Nephron (organoid): ENCODE data around the gene CYP17A1.

ENCODE experiments used
- H3K27ac Mint-ChIP-seq, 3 experiments: 2 replicates each; pipeline ENCODE4 v1.8.0; 2020; ENCODE audit warnings: mixed read lengths in 3 of 3, mild to moderate bottlenecking in 2 of 3, moderate library complexity in 1 of 3
- H3K27me3 Mint-ChIP-seq: 2 replicates; pipeline ENCODE4 v1.8.0; 2021; ENCODE audit warnings: low read depth, mild to moderate bottlenecking, moderate library complexity, mixed read lengths
- H3K36me3 Mint-ChIP-seq: 2 replicates; pipeline ENCODE4 v1.8.0; 2020; ENCODE audit warnings: low read depth, mixed read lengths
- H3K4me1 Mint-ChIP-seq: 2 replicates; pipeline ENCODE4 v1.8.0; 2020; ENCODE audit warnings: mixed read lengths
- H3K4me3 Mint-ChIP-seq, 3 experiments: 2 replicates each; pipeline ENCODE4 v1.8.0; 2020; ENCODE audit warnings: mild to moderate bottlenecking in 3 of 3, mixed read lengths in 3 of 3, moderate library complexity in 2 of 3
- H3K9me3 Mint-ChIP-seq: 2 replicates; pipeline ENCODE4 v1.8.0; 2020; ENCODE audit warnings: mixed read lengths
- CTCF ChIP-seq, 3 experiments: fragments of 200-600 bp; sonication (generic); IDR thresholded peaks; one replicate each; pipeline ENCODE4 v1.5.0; 2021; ENCODE audit warnings: antibody characterized with exemption in 3 of 3; ENCODE audit not compliant: unreplicated experiment in 3 of 3

Gene CYP17A1

DNA sequence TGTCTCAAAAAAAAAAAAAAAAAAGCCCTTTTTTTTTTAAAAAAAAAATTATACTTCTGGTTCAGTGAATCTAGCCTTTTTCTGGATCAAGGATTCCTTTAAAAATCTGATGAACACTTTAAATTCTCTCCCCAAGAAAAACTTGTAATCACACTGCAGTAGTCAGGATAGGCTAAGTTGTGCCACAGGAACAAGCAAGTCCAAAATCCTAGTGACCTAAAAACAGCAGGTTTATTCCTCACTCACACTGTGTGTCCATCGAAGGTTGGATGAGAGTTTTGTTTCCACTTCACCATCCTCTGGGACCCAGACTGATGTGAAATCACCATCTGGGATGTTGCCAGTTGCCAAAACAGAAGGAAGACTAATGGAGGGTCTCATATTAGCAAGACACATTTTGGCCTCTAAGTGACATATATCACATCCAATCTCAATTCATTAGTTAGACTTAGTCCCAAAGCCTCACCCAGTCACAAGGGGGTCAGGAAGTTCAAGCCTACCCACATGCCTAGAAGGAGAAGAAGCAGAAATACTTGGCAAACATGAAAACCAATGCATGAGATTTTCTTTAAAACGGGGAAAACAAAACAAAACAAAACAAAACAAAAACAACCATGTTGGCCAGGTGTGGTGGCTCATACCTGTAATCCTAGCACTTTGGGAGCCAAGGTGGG, 32.7 kb downstream of the CYP17A1 start:
- Mint-ChIP-seq H3K27ac (peak overlapping the region in 2 of 3 experiments; percentile 10 to 25), H3K4me3 (no peak overlapping the region), H3K36me3 (peaks cover 53% of the 10 kb centered on the region), H3K9me3 (no peaks in the 10 kb centered on the region), H3K27me3 (no peaks in the 10 kb centered on the region), H3K4me1 (peaks cover 58% of the 10 kb centered on the region)
- no peak for TF ChIP-seq CTCF (IDR thresholded peaks at IDR 0.05; ENCODE audit: unreplicated experiment in 3 of 3)

GRCh38 chr10:102802920-102803534, 34.2 kb downstream of the CYP17A1 start:
- Mint-ChIP-seq H3K4me1 (peaks cover 53% of the 10 kb centered on the region), H3K27me3 (no peaks in the 10 kb centered on the region), H3K36me3 (peaks cover 51% of the 10 kb centered on the region), H3K4me3 (peak overlapping the region in 1 of 3 experiments; percentile 10), H3K9me3 (no peaks in the 10 kb centered on the region), H3K27ac (peak overlapping the region; percentile 20 to 97 (median 41))
- TF ChIP-seq CTCF (IDR thresholded peaks at IDR 0.05; ENCODE audit: unreplicated experiment in 3 of 3), result no peak

DNA sequence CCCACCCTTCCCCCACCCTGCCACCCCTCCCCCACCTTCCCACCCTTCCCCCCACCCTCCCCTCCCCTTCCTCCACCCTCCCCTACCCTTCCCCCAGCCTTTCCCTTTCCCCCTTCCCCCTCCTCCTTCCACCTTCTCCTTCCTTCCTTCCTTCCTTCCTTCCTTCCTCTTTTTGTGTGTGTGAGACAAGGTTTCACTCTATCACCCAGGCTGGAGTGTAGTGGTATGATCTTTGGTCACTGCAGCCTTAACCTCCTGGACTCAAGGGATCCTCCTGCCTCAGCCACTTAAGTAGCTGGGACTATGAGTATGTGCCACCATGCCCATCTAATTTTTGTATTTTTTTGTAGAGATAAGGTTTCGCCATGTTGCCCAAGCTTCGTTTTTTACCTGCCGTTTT, 35.2 kb downstream of the CYP17A1 start:
- Mint-ChIP-seq H3K4me1 (peaks cover 56% of the 10 kb centered on the region), H3K27ac (peak overlapping the region; percentile 56 to 97 (median 80)), H3K4me3 (no peak overlapping the region), H3K36me3 (peaks cover 59% of the 10 kb centered on the region), H3K9me3 (no peaks in the 10 kb centered on the region), H3K27me3 (no peaks in the 10 kb centered on the region)
- TF ChIP-seq CTCF (IDR thresholded peaks at IDR 0.05; ENCODE audit: unreplicated experiment in 3 of 3), result no peak

- no peaks in the 10 kb centered on the region for H3K9me3 Mint-ChIP-seq
- no peak overlapping the region for H3K4me3 Mint-ChIP-seq
- no peak for TF ChIP-seq CTCF (IDR thresholded peaks at IDR 0.05; ENCODE audit: unreplicated experiment in 3 of 3)
- peaks cover 3% of the 10 kb centered on the region for H3K27me3 Mint-ChIP-seq
- peaks cover 58% of the 10 kb centered on the region for H3K4me1 Mint-ChIP-seq
- H3K27ac Mint-ChIP-seq, result peak overlapping the region; percentile 31 to 97 (median 83)
- H3K36me3 Mint-ChIP-seq, result peaks cover 57% of the 10 kb centered on the region
Observed at GRCh38 chr10:102801496-102801895, 35.7 kb downstream of the CYP17A1 start.

DNA sequence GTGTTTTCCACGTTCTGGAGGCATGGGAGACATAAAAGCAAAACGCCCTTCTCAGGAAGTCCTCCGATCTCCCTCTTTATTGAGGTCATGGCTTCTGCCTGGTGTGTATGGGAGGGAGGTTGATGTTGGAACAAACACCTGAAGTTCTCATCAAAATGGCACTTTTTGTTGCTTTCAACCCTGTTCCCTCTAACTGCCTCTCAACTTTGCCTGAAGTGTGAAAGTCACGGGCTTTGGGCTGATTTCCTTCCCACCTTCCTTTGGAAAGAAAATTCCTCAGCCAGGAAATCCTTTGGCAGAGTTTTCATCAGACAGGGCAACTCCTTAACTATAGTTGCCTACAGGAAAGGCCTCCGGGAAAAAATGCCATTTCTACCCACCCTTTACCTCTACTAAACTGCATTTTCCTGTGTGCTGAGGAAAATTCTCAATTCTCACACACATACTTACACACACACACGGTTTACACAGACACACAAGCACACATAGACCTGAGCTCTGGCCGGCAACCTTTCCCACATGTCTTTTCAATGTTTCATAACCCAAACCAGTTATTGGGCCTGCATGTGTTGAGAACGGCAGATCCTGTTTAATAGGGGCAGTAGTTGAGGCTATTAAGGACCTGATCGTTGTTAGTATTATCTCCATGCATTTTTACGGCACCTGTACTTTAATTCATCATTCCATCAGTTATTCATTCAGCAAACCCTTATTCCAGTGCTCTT, 36.4 kb downstream of the CYP17A1 start:
- TF ChIP-seq CTCF (IDR thresholded peaks at IDR 0.05; ENCODE audit: unreplicated experiment in 3 of 3), result no peak
- Mint-ChIP-seq H3K27me3 (peaks cover 3% of the 10 kb centered on the region), H3K9me3 (no peaks in the 10 kb centered on the region), H3K4me1 (peaks cover 60% of the 10 kb centered on the region), H3K27ac (peak overlapping the region; percentile 31 to 97 (median 83)), H3K36me3 (peaks cover 53% of the 10 kb centered on the region), H3K4me3 (no peak overlapping the region)
